Left ventricle myocardium inferior (tissue), 1 donor: ENCODE measurements around the gene EEF1AKMT1. TPM values are rescaled to one million over a fixed set of nuclear protein-coding genes. Genes with fewer than 3 reads are reported as not detected.

Source experiments
- DNase-seq: peaks from one replicate; pipeline ENCODE4 v3.0.0-alpha.2; 2020
- H3K27ac ChIP-seq: fragments of 200-600 bp; replicated peaks from 2 replicates; pipeline ENCODE4 v1.8.0; 2021
- H3K27me3 ChIP-seq: fragments of 200-600 bp; 2 replicates; pipeline ENCODE4 v1.8.0; 2021; ENCODE audit warnings: low read depth
- H3K36me3 ChIP-seq: fragments of 200-600 bp; 2 replicates; pipeline ENCODE4 v1.8.0; 2021
- H3K4me1 ChIP-seq: fragments of 200-600 bp; 2 replicates; pipeline ENCODE4 v1.8.0; 2021
- H3K4me3 ChIP-seq: fragments of 200-600 bp; 2 replicates; pipeline ENCODE4 v1.8.0; 2021; ENCODE audit warnings: mild to moderate bottlenecking, moderate library complexity
- H3K9me3 ChIP-seq: fragments of 200-600 bp; replicated peaks from 2 replicates; pipeline ENCODE4 v1.8.0; 2021
- CTCF ChIP-seq: fragments of 200-600 bp; IDR thresholded peaks from 2 replicates; pipeline ENCODE4 v1.8.0; 2021; ENCODE audit warnings: antibody characterized with exemption, mild to moderate bottlenecking, borderline replicate concordance
- intact Hi-C: fragments of 100-400 bp; cut with micrococcal nuclease; formaldehyde crosslinking; loops from one replicate; pipeline ENCODE4 v1.11.0; 2022
- total RNA-seq: library from RNA; stranded (reverse); fragmentation: NEBNext Ultra II Directional; extraction: Animal tissue kit (Norgen Biotek cat#: 25700); gene quantifications from one replicate; pipeline ENCODE4 v1.2.1, GENCODE V29; 2021
- donor health status: DM: no; HTN: yes; CAD: no; lungs with severe emphysema.

EEF1AKMT1 gene
- total RNA-seq, 1 donor from 2014 or later: 10.1 TPM

- intact Hi-C loops: no loop called here
- H3K9me3 ChIP-seq: no peaks in the 10 kb centered on the region
- H3K36me3 ChIP-seq: no peaks in the 10 kb centered on the region
- DNase-seq: no peak
- peaks cover 35% of the 10 kb centered on the region for H3K27me3 ChIP-seq
- peaks cover 17% of the 10 kb centered on the region for H3K4me1 ChIP-seq
- no peak overlapping the region for H3K27ac ChIP-seq
- H3K4me3 ChIP-seq: no peak overlapping the region
- no peak for TF ChIP-seq CTCF
These were observed 74.0 kb downstream of the EEF1AKMT1 start for GRCh38 chr13:20699715-20700114.

- peaks cover 15% of the 10 kb centered on the region for H3K27me3 ChIP-seq
- no peak for DNase-seq
- H3K4me3 ChIP-seq: no peak overlapping the region
- intact Hi-C loops: no loop called here
- H3K27ac ChIP-seq: no peak overlapping the region
- no peak for TF ChIP-seq CTCF
- H3K4me1 ChIP-seq: no peaks in the 10 kb centered on the region
- H3K9me3 ChIP-seq: no peaks in the 10 kb centered on the region
- H3K36me3 ChIP-seq: peaks cover 9% of the 10 kb centered on the region
These were observed 77.7 kb downstream of the EEF1AKMT1 start for GRCh38 chr13:20696073-20696472.

GRCh38 chr13:20691616-20692015 lies 82.1 kb downstream of the EEF1AKMT1 start:
- no peak overlapping the region for H3K27ac ChIP-seq
- peaks cover 14% of the 10 kb centered on the region for H3K36me3 ChIP-seq
- H3K9me3 ChIP-seq: no peaks in the 10 kb centered on the region
- no peak for DNase-seq
- TF ChIP-seq CTCF: no peak
- no peak overlapping the region for H3K4me3 ChIP-seq
- H3K27me3 ChIP-seq: no peaks in the 10 kb centered on the region
- intact Hi-C loops: no loop called here
- H3K4me1 ChIP-seq: no peaks in the 10 kb centered on the region

- TF ChIP-seq CTCF: no peak
- no peak for DNase-seq
- intact Hi-C loops: no loop called here
- Histone ChIP-seq H3K27me3 (no peaks in the 10 kb centered on the region), H3K4me1 (no peaks in the 10 kb centered on the region), H3K9me3 (no peaks in the 10 kb centered on the region), H3K36me3 (peaks cover 14% of the 10 kb centered on the region), H3K4me3 (no peak overlapping the region), H3K27ac (no peak overlapping the region)
These were observed 84.5 kb downstream of the EEF1AKMT1 start for GRCh38 chr13:20689291-20689690.

- Histone ChIP-seq H3K27me3 (no peaks in the 10 kb centered on the region), H3K4me3 (no peak overlapping the region), H3K27ac (no peak overlapping the region), H3K36me3 (peaks cover 16% of the 10 kb centered on the region), H3K4me1 (no peaks in the 10 kb centered on the region), H3K9me3 (no peaks in the 10 kb centered on the region)
- no peak for DNase-seq
- TF ChIP-seq CTCF: no peak
- intact Hi-C loops: no loop called here
These were observed 86.7 kb downstream of the EEF1AKMT1 start for GRCh38 chr13:20686863-20687579.
